Activated CD4-positive, alpha-beta memory T cell treated with anti-CD3 and anti-CD28 coated beads, Interleukin-2, amount 10 ng/mL, durations not matched to agents 7 days and 5 days (primary cell): ENCODE data around the gene ZMYM2. TPM values are rescaled to one million over a fixed set of nuclear protein-coding genes. Genes with fewer than 3 reads are reported as not detected.
"Not testable (repeated sequence)": the region's sequence is repeated elsewhere in the genome, so short reads cannot be mapped to it uniquely, and the experiment has no call there.

Experiments
- CTCF ChIA-PET: fragments of 350-600 bp; sonication (Branson Sonifier 250); formaldehyde crosslinking; loops from one replicate; lab custom pipeline; 2021; ENCODE audit warnings: antibody characterized with exemption, inconsistent platforms; lab: Charles Lee
- POLR2A ChIA-PET: fragments of 350-600 bp; sonication (Branson Sonifier 250); formaldehyde crosslinking; loops from one replicate; lab custom pipeline; 2021; ENCODE audit warnings: antibody characterized with exemption; lab: Charles Lee
- DNase-seq: peaks from one replicate; pipeline ENCODE4 v3.0.0-alpha.2; 2020
- H3K27ac Mint-ChIP-seq: one replicate; pipeline ENCODE4 v1.8.0; 2021; ENCODE audit warnings: mild to moderate bottlenecking, mixed read lengths
- H3K27me3 Mint-ChIP-seq: one replicate; pipeline ENCODE4 v1.8.0; 2021; ENCODE audit warnings: mixed read lengths
- H3K36me3 Mint-ChIP-seq: one replicate; pipeline ENCODE4 v1.8.0; 2021; ENCODE audit warnings: low read depth, mixed read lengths
- H3K4me1 Mint-ChIP-seq: one replicate; pipeline ENCODE4 v1.8.0; 2021; ENCODE audit warnings: mixed read lengths
- H3K4me3 Mint-ChIP-seq: one replicate; pipeline ENCODE4 v1.8.0; 2021; ENCODE audit warnings: mild to moderate bottlenecking, mixed read lengths
- H3K9me3 Mint-ChIP-seq: one replicate; pipeline ENCODE4 v1.8.0; 2021; ENCODE audit warnings: mixed read lengths
- total RNA-seq, 2 experiments: library from RNA; stranded (reverse); gene quantifications; one replicate each; pipeline ENCODE4 v1.2.3, GENCODE V29; 2021

Gene ZMYM2
- total RNA-seq, 2 experiments from 2014 or later = 61.8 TPM

- ChIA-PET POLR2A (interaction anchor here (1.1 kb wide), 6 partner anchors 88 to 328 kb away, joined by 3 to 20 read pairs (median 5); partner anchors contain the start of genes PSPC1 and ZMYM5), CTCF (interaction anchor here (0.9 to 1.3 kb wide), 9 partner anchors 10 to 180 kb away, joined by 3 to 10 read pairs (median 3); no protein-coding TSS in a partner anchor)
- peaks cover 30% of the 10 kb centered on the region for H3K36me3 Mint-ChIP-seq
- DNase-seq = no peak
- peak overlapping the region; percentile 98 for H3K4me3 Mint-ChIP-seq
- H3K27ac Mint-ChIP-seq = peak overlapping the region; percentile 99
- peaks cover 8% of the 10 kb centered on the region for H3K27me3 Mint-ChIP-seq
- peaks cover 29% of the 10 kb centered on the region for H3K4me1 Mint-ChIP-seq
- H3K9me3 Mint-ChIP-seq = no peaks in the 10 kb centered on the region
Measured at GRCh38 chr13:19960653-19960976, 2.1 kb downstream of the ZMYM2 start.

- peaks cover 30% of the 10 kb centered on the region for H3K36me3 Mint-ChIP-seq
- ChIA-PET POLR2A (interaction anchor here (1.0 kb wide), 1 partner anchor 97 kb away, joined by 7 read pairs; the partner anchor contains the start of gene ZMYM5), CTCF (interaction anchor here (1.0 kb wide), 1 partner anchor 23 kb away, joined by 5 read pairs; no protein-coding TSS in a partner anchor)
- peak overlapping the region; percentile 99 for H3K27ac Mint-ChIP-seq
- no peak overlapping the region for H3K4me3 Mint-ChIP-seq
- peaks cover 29% of the 10 kb centered on the region for H3K4me1 Mint-ChIP-seq
- H3K9me3 Mint-ChIP-seq = no peaks in the 10 kb centered on the region
- H3K27me3 Mint-ChIP-seq = peaks cover 2% of the 10 kb centered on the region
- DNase-seq = no peak
Measured at GRCh38 chr13:19961489-19961888, 3.0 kb downstream of the ZMYM2 start.

- H3K27ac Mint-ChIP-seq = no peak overlapping the region
- ChIA-PET CTCF (interaction anchor here (1.0 kb wide), 1 partner anchor 23 kb away, joined by 5 read pairs; no protein-coding TSS in a partner anchor), POLR2A (interaction anchor here (1.0 kb wide), 1 partner anchor 98 kb away, joined by 7 read pairs; the partner anchor contains the start of gene ZMYM5)
- H3K4me1 Mint-ChIP-seq = peaks cover 28% of the 10 kb centered on the region
- no peak overlapping the region for H3K4me3 Mint-ChIP-seq
- no peaks in the 10 kb centered on the region for H3K27me3 Mint-ChIP-seq
- peaks cover 33% of the 10 kb centered on the region for H3K36me3 Mint-ChIP-seq
- no peaks in the 10 kb centered on the region for H3K9me3 Mint-ChIP-seq
- DNase-seq = no peak
Measured at GRCh38 chr13:19961924-19962323, 3.4 kb downstream of the ZMYM2 start.

- no peak for DNase-seq
- Mint-ChIP-seq H3K27me3 (no peaks in the 10 kb centered on the region), H3K4me1 (peaks cover 29% of the 10 kb centered on the region), H3K9me3 (no peaks in the 10 kb centered on the region), H3K4me3 (no peak overlapping the region), H3K36me3 (peaks cover 36% of the 10 kb centered on the region), H3K27ac (no peak overlapping the region)
- ChIA-PET POLR2A (interaction anchor here (1.0 kb wide), 1 partner anchor 99 kb away, joined by 3 read pairs; no protein-coding TSS in a partner anchor), CTCF (interaction anchor here (1.4 kb wide), 1 partner anchor 22 kb away, joined by 5 read pairs; no protein-coding TSS in a partner anchor)
Measured at GRCh38 chr13:19962894-19963293, 4.4 kb downstream of the ZMYM2 start.

GRCh38 chr13:19967621-19968020 lies 9.1 kb downstream of the ZMYM2 start:
- Mint-ChIP-seq H3K27ac (no peak overlapping the region), H3K4me3 (no peak overlapping the region), H3K27me3 (no peaks in the 10 kb centered on the region), H3K4me1 (peaks cover 10% of the 10 kb centered on the region), H3K9me3 (no peaks in the 10 kb centered on the region), H3K36me3 (peaks cover 20% of the 10 kb centered on the region)
- ChIA-PET POLR2A (no interaction called here), CTCF (no interaction called here)
- no peak for DNase-seq

DNA sequence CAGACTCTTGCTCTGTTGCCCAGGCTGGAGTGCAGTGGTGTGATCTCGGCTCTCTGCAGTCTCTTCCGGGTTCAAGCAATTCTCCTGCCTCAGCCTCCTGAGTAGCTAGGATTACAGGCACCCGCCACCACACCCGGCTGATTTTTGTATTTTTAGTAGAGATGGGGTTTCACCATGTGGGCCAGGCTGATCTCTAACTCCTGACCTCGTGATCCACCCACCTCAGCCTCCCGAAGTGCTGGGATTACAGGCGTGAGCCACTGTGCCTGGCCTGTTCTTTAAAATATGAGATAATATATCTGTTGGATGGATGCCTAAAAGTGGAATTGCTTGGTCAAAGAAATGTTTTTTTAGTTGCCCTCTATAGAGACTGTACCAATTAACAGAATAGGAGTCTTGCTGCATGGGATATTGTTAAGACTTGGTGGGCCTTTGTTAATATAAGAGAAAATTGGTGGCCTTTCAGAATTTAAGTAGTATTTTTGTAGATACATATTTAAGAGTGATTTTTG lies 16.0 kb downstream of the ZMYM2 start:
- H3K9me3 Mint-ChIP-seq = peaks cover 12% of the 10 kb centered on the region
- DNase-seq, POLR2A ChIA-PET, CTCF ChIA-PET, H3K4me1 Mint-ChIP-seq, H3K27me3 Mint-ChIP-seq, H3K4me3 Mint-ChIP-seq, H3K27ac Mint-ChIP-seq: not testable (repeated sequence)
- H3K36me3 Mint-ChIP-seq = peaks cover 55% of the 10 kb centered on the region

GRCh38 chr13:19978831-19979437 lies 20.4 kb downstream of the ZMYM2 start:
- no peak overlapping the region for H3K27ac Mint-ChIP-seq
- CTCF ChIA-PET = interaction anchor here (1.0 kb wide), 1 partner anchor 9 kb away, joined by 5 read pairs; no protein-coding TSS in a partner anchor
- no peaks in the 10 kb centered on the region for H3K27me3 Mint-ChIP-seq
- H3K9me3 Mint-ChIP-seq = peaks cover 12% of the 10 kb centered on the region
- H3K4me3 Mint-ChIP-seq = no peak overlapping the region
- DNase-seq = no peak
- peaks cover 63% of the 10 kb centered on the region for H3K36me3 Mint-ChIP-seq
- H3K4me1 Mint-ChIP-seq = peaks cover 26% of the 10 kb centered on the region
- POLR2A ChIA-PET = no interaction called here

GRCh38 chr13:19981685-19982238 lies 23.2 kb downstream of the ZMYM2 start:
- peaks cover 38% of the 10 kb centered on the region for H3K36me3 Mint-ChIP-seq
- H3K4me1 Mint-ChIP-seq = peaks cover 33% of the 10 kb centered on the region
- no peak for DNase-seq
- H3K27me3 Mint-ChIP-seq = no peaks in the 10 kb centered on the region
- ChIA-PET CTCF (interaction anchor here (1.0 to 1.1 kb wide), 3 partner anchors 146 to 215 kb away, joined by 3 to 4 read pairs (median 3); no protein-coding TSS in a partner anchor), POLR2A (interaction anchor here (1.4 kb wide), 1 partner anchor 182 kb away, joined by 3 read pairs; no protein-coding TSS in a partner anchor)
- peak overlapping the region; percentile 29 for H3K27ac Mint-ChIP-seq
- peaks cover 6% of the 10 kb centered on the region for H3K9me3 Mint-ChIP-seq
- H3K4me3 Mint-ChIP-seq = no peak overlapping the region

DNA sequence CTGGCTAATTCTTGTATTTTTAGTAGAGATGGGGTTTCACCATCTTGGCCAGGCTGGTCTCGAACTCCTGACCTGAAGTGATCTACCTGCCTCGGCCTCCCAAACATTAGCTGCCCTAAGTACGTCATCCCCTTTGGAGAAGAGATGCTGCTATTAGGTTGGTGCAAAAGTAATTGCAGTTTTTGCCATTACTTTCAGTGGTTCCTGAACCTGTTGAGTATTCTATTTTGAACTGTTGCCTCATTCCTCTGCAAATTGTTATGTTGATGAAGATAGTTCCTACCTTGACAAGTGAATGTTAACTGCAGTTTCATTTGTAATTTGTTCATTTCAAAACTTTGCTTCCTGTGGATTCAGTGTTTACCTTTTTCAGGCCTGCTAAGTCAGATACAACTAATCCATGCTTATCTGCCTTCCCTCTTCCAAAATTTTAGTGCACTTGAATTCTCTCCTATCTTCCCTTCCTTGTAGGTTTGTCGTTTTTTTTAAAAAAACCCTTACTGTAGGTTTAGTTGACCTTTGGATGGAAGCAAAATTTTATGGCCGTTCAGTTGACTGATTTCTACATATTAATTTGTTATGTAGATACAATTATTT lies 24.0 kb downstream of the ZMYM2 start:
- DNase-seq = no peak
- Mint-ChIP-seq H3K27me3 (no peaks in the 10 kb centered on the region), H3K36me3 (peaks cover 30% of the 10 kb centered on the region), H3K4me3 (no peak overlapping the region), H3K27ac (no peak overlapping the region), H3K4me1 (peaks cover 33% of the 10 kb centered on the region), H3K9me3 (peaks cover 6% of the 10 kb centered on the region)
- CTCF ChIA-PET = interaction anchor here (1.1 kb wide), 2 partner anchors 145 to 215 kb away, joined by 3 read pairs; no protein-coding TSS in a partner anchor
- POLR2A ChIA-PET = interaction anchor here (1.4 kb wide), 1 partner anchor 181 kb away, joined by 3 read pairs; no protein-coding TSS in a partner anchor

DNA sequence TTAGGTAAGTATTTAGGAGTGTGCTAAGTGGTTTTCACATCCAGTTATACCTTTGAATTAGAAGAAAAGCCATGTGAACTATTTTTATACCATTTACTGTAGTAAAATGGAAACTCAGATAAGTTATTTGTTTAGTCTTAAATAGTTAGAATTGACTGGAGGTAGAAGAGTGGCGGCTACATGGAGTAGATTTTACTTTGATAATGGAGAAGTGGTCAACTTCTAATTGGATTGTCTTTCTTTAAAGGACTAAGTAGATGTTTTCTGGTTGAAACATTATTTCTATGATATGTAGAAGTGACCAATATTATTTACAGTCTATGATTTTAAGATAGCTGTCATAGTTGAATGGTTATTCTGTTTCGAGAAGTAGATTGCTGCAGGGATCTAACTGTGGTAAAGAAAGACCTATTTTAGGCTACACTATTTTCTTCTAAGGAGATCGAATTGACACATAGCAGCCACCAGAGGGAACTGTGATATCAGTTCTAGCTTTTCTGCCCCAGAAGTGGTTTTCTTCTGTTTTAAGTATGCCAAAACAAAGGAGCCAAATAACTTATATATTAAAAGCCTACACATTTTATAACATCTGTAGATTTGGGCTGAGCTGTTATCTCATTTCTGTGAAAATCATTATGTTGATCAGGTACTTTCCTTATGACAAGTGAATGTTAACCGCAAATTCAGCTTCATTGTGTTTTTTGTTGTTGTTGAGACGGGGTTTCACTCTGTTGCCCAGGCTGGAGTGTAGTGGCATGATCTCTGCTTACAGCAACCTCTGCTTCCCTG lies 26.1 kb downstream of the ZMYM2 start:
- DNase-seq = peak; percentile 18
- Mint-ChIP-seq H3K4me3 (no peak overlapping the region), H3K27ac (peak overlapping the region; percentile 66), H3K27me3 (no peaks in the 10 kb centered on the region), H3K4me1 (peaks cover 35% of the 10 kb centered on the region), H3K36me3 (peaks cover 19% of the 10 kb centered on the region), H3K9me3 (no peaks in the 10 kb centered on the region)
- POLR2A ChIA-PET = interaction anchor here (0.8 to 3.1 kb wide), 5 partner anchors 16 to 541 kb away, joined by 4 to 10 read pairs (median 6); partner anchors contain the start of genes CRYL1, GJA3 and ZMYM5
- CTCF ChIA-PET = interaction anchor here (0.6 to 3.7 kb wide), 22 partner anchors 9 to 525 kb away, joined by 3 to 46 read pairs (median 4); partner anchors contain the start of gene GJA3

GRCh38 chr13:19985219-19985556 lies 26.7 kb downstream of the ZMYM2 start:
- no peak overlapping the region for H3K4me3 Mint-ChIP-seq
- CTCF ChIA-PET = interaction anchor here (0.8 to 3.7 kb wide), 22 partner anchors 8 to 212 kb away, joined by 3 to 46 read pairs (median 4); partner anchors contain the start of gene GJA3
- H3K36me3 Mint-ChIP-seq = peaks cover 20% of the 10 kb centered on the region

DNA sequence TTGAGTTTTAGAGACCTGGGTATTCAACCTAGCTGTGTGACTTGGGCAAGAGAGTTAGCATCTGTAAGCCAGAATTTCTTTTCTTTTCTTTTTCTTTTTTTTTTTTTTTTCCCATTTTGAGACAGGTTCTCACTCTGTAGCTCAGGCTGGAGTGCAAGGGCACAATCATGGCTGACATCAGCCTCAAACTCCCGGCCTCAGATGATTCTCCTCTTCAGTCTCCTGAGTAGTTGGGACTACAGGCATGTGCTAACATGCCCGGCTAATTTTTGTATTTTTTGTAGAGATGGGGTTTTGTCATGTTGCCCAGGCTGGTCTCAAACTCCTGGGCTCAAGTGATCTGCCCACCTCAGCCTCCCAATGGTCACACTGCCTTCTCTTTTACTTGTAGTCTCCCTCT lies 33.0 kb downstream of the ZMYM2 start:
- Mint-ChIP-seq H3K27me3 (no peaks in the 10 kb centered on the region), H3K36me3 (peaks cover 35% of the 10 kb centered on the region), H3K4me3 (no peak overlapping the region), H3K9me3 (no peaks in the 10 kb centered on the region), H3K27ac (no peak overlapping the region), H3K4me1 (peaks cover 13% of the 10 kb centered on the region)
- DNase-seq = no peak
- ChIA-PET CTCF (no interaction called here), POLR2A (no interaction called here)

More at GRCh38 chr13:19985219-19985556, 26.7 kb downstream of the ZMYM2 start:
- POLR2A ChIA-PET = interaction anchor here (0.8 to 3.1 kb wide), 5 partner anchors 15 to 541 kb away, joined by 4 to 10 read pairs (median 6); partner anchors contain the start of genes CRYL1, GJA3 and ZMYM5
- peak overlapping the region; percentile 66 for H3K27ac Mint-ChIP-seq
- H3K27me3 Mint-ChIP-seq = no peaks in the 10 kb centered on the region
- peaks cover 41% of the 10 kb centered on the region for H3K4me1 Mint-ChIP-seq
- DNase-seq = no peak
- H3K9me3 Mint-ChIP-seq = no peaks in the 10 kb centered on the region
